Activated CD8-positive, alpha-beta memory T cell treated with anti-CD3 and anti-CD28 coated beads for 24 hours (primary cell): ENCODE measurements around the gene EFCAB11.

Source experiments
- DNase-seq: peaks from one replicate; pipeline ENCODE4 v3.0.0-alpha.2; 2020

EFCAB11 gene

GRCh38 chr14:89753828-89754412 lies 200.6 kb downstream of the EFCAB11 start:
- no peak for DNase-seq

GRCh38 chr14:89750908-89751392 lies 203.6 kb downstream of the EFCAB11 start:
- no peak for DNase-seq

GRCh38 chr14:89750281-89750755 lies 204.2 kb downstream of the EFCAB11 start:
- DNase-seq: no peak

- no peak for DNase-seq
Measured at GRCh38 chr14:89748004-89748403, 206.5 kb downstream of the EFCAB11 start.

GRCh38 chr14:89747126-89747525 lies 207.4 kb downstream of the EFCAB11 start:
- no peak for DNase-seq

GRCh38 chr14:89746654-89747053 lies 207.9 kb downstream of the EFCAB11 start:
- no peak for DNase-seq

- no peak for DNase-seq
Measured at GRCh38 chr14:89746135-89746534, 208.4 kb downstream of the EFCAB11 start.
